KOPT-K1 (cell line): ENCODE results near the gene FOXO3.
"Not testable (repeated sequence)": the region's sequence is repeated elsewhere in the genome, so short reads cannot be mapped to it uniquely, and the experiment has no call there.

Experiments used
- H3K27ac ChIP-seq: fragments of 200-600 bp; sonication (generic); 2 replicates; pipeline ENCODE4 v1.5.1; 2016; ENCODE audit warnings: antibody characterized with exemption, mild to moderate bottlenecking, low read depth, low read length; ENCODE audit not compliant: poor library complexity, severe bottlenecking
- H3K36me3 ChIP-seq: fragments of 200-600 bp; sonication (generic); 2 replicates; pipeline ENCODE4 v1.5.1; 2017; ENCODE audit warnings: antibody characterized with exemption, mild to moderate bottlenecking, low read length, moderate library complexity; ENCODE audit not compliant: insufficient read depth
- H3K9me3 ChIP-seq: fragments of 200-600 bp; sonication (generic); 2 replicates; pipeline ENCODE4 v1.5.1; 2017; ENCODE audit warnings: antibody characterized with exemption, low read length, mild to moderate bottlenecking; ENCODE audit not compliant: insufficient read depth, poor library complexity, severe bottlenecking

The FOXO3 gene

GRCh38 chr6:108676555-108676954 is 115.8 kb downstream of the FOXO3 start:
- H3K9me3 ChIP-seq, result no peaks in the 10 kb centered on the region
- H3K27ac ChIP-seq, result no peak overlapping the region
- no peaks in the 10 kb centered on the region for H3K36me3 ChIP-seq

- no peak overlapping the region for H3K27ac ChIP-seq
- H3K36me3 ChIP-seq, result no peaks in the 10 kb centered on the region
- H3K9me3 ChIP-seq, result no peaks in the 10 kb centered on the region
These were observed 116.6 kb downstream of the FOXO3 start for GRCh38 chr6:108677357-108677756.

- Histone ChIP-seq H3K9me3 (no peaks in the 10 kb centered on the region), H3K27ac (no peak overlapping the region), H3K36me3 (no peaks in the 10 kb centered on the region)
These were observed 117.2 kb downstream of the FOXO3 start for GRCh38 chr6:108677894-108678293.

DNA sequence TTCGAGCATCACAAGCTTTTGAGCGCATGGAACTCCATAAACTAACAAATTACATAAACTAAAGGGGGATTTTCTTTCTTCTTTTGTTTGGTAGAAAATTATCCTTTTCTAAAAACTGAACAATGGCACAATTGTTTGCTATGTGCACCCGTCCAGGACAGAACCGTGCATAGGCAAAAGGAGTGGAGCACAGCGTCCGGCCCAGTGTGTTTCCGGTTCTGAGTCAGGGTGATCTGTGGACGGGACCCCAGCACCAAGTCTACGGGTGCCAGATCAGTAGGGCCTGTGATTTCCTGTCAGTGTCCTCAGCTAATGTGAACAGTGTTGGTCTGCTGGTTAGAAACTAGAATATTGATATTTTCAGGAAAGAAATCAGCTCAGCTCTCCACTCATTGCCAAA is 119.6 kb downstream of the FOXO3 start:
- H3K27ac ChIP-seq, result not testable (repeated sequence)

DNA sequence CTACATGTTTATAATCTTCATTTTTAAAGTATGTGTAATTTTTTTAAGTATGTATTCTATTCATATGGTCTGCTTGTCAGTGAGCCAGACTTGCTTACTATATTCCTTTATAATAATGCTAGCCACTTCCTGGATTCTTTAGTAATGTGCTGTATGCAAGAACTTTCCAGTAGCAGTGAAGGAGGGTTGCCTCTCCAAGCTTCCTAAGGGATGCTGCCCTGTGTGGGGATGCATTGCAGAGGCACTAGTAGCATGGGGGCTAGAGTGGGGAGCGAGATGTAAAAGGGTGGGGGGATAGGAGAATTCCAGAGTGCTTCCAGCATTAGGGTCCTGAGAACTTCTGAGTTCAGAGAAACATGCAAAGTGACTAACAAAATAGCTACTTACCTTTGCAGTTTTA is 121.0 kb downstream of the FOXO3 start:
- not testable (repeated sequence) for H3K9me3 ChIP-seq, H3K27ac ChIP-seq, H3K36me3 ChIP-seq

More for the DNA sequence above, 119.6 kb downstream of the FOXO3 start:
- not testable (repeated sequence) for H3K9me3 ChIP-seq, H3K36me3 ChIP-seq

DNA sequence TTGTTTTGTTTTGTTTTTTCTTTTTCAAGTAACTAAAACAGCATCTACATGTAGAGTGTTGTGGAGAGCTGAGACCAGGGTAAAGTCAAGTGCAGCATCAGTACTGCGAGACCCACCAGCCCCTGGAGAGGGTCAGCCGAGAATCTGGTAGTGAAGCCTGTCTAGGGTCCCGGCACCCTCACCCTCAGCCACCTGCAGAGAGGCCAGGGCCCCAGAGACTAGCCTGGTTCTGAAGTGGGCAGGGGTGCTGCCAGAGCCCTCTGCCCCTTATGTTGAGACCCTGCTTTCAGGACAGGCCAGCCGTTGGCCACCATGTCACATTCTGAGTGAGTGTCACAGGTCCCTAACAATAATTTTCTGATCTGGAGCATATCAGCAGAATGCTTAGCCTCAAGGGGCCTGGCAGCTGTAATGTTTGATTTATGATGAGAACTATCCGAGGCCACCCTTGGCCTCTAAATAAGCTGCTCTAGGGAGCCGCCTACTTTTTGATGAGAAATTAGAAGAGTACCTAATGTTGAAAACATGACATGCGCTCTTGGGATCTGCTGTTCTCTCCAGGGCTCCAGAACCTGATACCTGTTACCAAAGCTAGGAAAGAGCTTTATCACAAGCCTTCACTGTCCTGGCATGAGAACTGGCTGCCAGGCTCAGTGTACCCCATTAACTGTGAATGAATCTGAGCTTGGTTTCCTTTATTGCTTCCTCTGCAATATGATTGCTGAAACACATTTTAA is 121.8 kb downstream of the FOXO3 start:
- not testable (repeated sequence) for H3K9me3 ChIP-seq, H3K27ac ChIP-seq, H3K36me3 ChIP-seq

DNA sequence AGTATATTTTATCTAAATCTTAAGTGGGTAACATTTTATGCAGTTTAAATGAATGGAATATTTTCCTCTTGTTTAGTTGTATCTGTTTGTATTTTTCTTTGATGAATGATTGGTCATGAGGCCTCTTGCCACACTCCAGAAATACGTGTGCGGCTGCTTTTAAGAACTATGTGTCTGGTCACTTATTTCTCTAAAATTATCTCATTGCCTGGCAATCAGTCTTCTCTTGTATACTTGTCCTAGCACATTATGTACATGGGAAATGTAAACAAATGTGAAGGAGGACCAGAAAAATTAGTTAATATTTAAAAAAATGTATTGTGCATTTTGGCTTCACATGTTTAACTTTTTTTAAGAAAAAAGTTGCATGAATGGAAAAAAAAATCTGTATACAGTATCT is 123.3 kb downstream of the FOXO3 start:
- not testable (repeated sequence) for H3K9me3 ChIP-seq, H3K27ac ChIP-seq, H3K36me3 ChIP-seq

- no peak overlapping the region for H3K27ac ChIP-seq
- H3K36me3 ChIP-seq, result no peaks in the 10 kb centered on the region
- H3K9me3 ChIP-seq, result no peaks in the 10 kb centered on the region
These were observed 124.1 kb downstream of the FOXO3 start for GRCh38 chr6:108684771-108685329.

- H3K9me3 ChIP-seq, result no peaks in the 10 kb centered on the region
- H3K36me3 ChIP-seq, result no peaks in the 10 kb centered on the region
- peak overlapping the region; percentile 14 for H3K27ac ChIP-seq
These were observed 125.3 kb downstream of the FOXO3 start for GRCh38 chr6:108685970-108686369.

DNA sequence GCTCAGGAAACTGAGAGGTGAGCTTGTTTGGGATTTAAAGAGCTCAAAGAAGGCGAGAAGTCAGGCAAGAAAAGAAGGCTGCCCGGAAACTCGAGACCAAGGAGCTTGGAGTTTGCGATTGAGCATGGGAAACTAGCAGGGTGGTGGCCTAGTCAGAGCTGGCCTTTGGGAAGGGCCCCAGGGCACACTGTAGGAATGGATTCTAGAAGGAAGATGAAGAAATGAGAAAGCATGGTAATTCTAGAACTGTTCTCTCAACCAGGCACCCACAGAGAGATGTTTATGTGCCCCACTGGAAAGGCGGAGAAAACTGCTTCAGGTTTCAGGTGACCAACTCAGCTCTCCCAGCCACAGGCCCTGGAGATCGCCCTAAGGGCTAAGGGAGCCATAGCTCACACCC is 126.2 kb downstream of the FOXO3 start:
- H3K36me3 ChIP-seq, result no peaks in the 10 kb centered on the region
- no peaks in the 10 kb centered on the region for H3K9me3 ChIP-seq
- no peak overlapping the region for H3K27ac ChIP-seq

DNA sequence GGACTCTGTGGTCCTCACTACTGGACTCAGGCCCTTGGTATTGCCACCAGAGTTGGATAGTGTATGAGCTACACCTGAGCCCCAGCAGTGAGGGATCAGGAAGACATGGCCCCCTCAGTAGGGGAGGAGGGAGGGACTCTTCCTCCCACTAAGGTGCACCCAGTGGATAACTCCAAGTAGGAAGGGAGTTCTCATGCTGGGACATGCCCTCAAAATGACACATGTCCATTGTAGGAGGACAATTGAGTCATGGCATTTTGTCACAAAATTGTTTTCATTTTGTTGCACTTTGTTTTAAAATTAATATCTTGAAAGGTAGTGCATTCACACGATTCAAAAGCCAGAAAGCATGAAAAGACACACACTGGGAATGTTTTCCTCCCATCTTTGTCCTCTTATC is 127.2 kb downstream of the FOXO3 start:
- Histone ChIP-seq H3K27ac (no peak overlapping the region), H3K36me3 (no peaks in the 10 kb centered on the region), H3K9me3 (no peaks in the 10 kb centered on the region)

GRCh38 chr6:108689272-108690161 is 128.8 kb downstream of the FOXO3 start:
- Histone ChIP-seq H3K9me3 (no peaks in the 10 kb centered on the region), H3K27ac (no peak overlapping the region), H3K36me3 (no peaks in the 10 kb centered on the region)

- peak overlapping the region; percentile 26 for H3K27ac ChIP-seq
- no peaks in the 10 kb centered on the region for H3K36me3 ChIP-seq
- no peaks in the 10 kb centered on the region for H3K9me3 ChIP-seq
These were observed 129.8 kb downstream of the FOXO3 start for GRCh38 chr6:108690326-108691049.

DNA sequence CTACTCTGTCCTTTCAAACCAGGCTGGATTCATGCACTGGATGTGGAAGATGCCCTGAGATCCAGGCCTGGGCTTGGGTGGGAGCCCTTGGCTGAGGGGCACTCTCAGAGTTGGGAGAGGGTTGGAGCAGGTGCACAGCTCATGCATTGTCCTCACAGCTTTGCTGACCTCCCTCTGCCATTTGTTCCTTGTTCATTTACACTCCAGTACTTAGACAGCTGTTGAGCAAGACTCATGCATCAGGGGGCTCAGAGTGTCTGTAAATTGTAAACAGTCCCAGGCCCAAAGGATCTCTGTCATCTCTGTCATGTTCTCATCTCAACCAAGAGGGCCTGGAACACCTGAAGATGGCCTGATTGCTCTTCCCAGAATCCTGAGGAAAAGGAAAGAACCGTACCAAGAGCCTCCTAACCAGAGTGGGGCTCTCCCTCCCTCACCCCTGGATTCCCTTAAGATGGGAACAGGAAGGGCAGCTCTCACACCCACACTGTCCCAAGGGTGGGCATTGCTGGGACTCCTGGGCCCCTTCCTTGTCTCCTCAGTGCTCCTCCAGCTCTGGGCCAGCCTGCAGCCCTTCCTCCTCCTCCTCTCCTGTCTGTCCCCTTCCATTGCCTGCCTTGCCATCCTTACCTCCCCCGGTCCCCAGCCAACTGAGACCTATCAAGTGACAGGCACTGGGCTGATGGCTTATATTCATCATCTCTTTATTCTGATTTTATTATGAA is 132.9 kb downstream of the FOXO3 start:
- H3K9me3 ChIP-seq, result no peaks in the 10 kb centered on the region
- no peaks in the 10 kb centered on the region for H3K36me3 ChIP-seq
- H3K27ac ChIP-seq, result no peak overlapping the region
